Measurements from ENCODE around the gene ABCG1. TPM values are rescaled to one million over a fixed set of nuclear protein-coding genes. Genes with fewer than 3 reads are reported as not detected.

The ABCG1 gene
- total RNA-seq, 1 experiment from 2014 or later = 5.6 TPM

DNA sequence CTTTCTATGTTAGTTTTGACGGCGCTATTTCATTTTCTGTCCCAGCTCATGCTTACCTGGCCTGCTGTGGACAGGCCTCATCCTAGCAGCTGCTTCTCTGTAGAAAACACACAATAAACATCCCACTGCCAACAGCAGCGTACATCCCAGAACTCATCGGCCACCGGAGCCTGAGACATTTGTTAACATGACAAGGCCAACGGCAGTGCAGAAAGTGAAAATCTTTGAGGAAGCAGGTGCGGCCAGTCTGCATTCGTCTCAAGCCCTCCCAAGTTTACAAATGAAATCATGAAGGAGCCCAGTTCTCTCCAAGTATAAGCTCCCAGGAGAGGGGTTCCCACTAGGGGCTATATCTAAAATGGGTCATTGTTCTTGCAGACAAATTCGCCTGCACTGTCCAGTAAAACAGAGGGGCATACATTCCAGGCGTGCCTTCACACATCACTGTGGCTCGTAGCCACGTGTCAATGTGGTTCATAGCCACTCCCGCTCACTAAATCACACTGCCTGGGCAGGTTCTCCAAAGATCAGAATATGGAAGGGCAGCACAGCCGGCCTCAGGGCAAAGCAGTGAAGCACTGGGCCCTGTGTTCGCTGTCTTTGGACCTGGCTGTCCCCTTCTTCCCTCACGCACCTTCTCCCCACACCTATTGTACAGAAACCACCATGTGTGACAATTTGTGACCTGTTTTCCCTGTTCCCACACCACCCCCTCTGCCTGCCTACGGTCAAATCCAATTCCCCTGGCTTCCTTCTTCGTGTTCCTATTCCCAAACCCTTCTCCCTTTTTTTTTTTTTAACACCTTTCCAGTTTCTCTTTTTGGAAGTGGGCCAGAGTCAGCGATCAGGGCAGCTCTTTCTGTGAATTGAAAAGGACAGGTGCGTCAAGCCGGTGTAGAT lies 27.0 kb upstream of the ABCG1 start:
- DNase-seq = no peak
- 0 out of 2 replicates have a peak, but pooled peaks cover 10% of the 10 kb centered on the region for H3F3A ChIP-seq (ENCODE audit: insufficient read depth, low read depth)
- TF ChIP-seq EZH2 (IDR thresholded peaks at IDR 0.05; ENCODE audit: low read depth) = no peak
- TF ChIP-seq, protein P1, sequence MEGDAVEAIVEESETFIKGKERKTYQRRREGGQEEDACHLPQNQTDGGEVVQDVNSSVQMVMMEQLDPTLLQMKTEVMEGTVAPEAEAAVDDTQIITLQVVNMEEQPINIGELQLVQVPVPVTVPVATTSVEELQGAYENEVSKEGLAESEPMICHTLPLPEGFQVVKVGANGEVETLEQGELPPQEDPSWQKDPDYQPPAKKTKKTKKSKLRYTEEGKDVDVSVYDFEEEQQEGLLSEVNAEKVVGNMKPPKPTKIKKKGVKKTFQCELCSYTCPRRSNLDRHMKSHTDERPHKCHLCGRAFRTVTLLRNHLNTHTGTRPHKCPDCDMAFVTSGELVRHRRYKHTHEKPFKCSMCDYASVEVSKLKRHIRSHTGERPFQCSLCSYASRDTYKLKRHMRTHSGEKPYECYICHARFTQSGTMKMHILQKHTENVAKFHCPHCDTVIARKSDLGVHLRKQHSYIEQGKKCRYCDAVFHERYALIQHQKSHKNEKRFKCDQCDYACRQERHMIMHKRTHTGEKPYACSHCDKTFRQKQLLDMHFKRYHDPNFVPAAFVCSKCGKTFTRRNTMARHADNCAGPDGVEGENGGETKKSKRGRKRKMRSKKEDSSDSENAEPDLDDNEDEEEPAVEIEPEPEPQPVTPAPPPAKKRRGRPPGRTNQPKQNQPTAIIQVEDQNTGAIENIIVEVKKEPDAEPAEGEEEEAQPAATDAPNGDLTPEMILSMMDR (conservative IDR thresholded peaks at IDR 0.05) = no peak
- ChIA-PET CTCF (interaction anchor here (0.7 kb wide), 1 partner anchor 327 kb away, joined by 4 read pairs; no protein-coding TSS in a partner anchor), POLR2A (ENCODE audit: unreplicated experiment) (no interaction called here)
- H3K27ac ChIP-seq = no peak overlapping the region
- H4K20me1 ChIP-seq (ENCODE audit: insufficient read depth) = no peaks in the 10 kb centered on the region
- H3K36me3 ChIP-seq (ENCODE audit: low read depth) = no peaks in the 10 kb centered on the region
- H3K4me3 ChIP-seq = no peak overlapping the region
- H3K79me2 ChIP-seq (ENCODE audit: low read depth) = no peaks in the 10 kb centered on the region
- BruUV-seq (replicated peaks) = no TSS peak
- peaks cover 32% of the 10 kb centered on the region for H3K4me1 ChIP-seq (replicated peaks; ENCODE audit: insufficient read depth)
- H3K9me3 ChIP-seq (ENCODE audit: insufficient read depth, low read depth) = no peaks in the 10 kb centered on the region
- H3K9me2 ChIP-seq (ENCODE audit: insufficient read depth) = no peaks in the 10 kb centered on the region
- no peak overlapping the region for H2AFZ ChIP-seq
- intact Hi-C loops (cut with micrococcal nuclease; ENCODE audit: unreplicated experiment) = no loop called here
- no peak overlapping the region for H3K4me2 ChIP-seq
- H3K27me3 ChIP-seq (ENCODE audit: insufficient read depth, low read depth) = no peaks in the 10 kb centered on the region

- DNase-seq = peak; percentile 19 to 56
- Histone ChIP-seq H3K36me3 (ENCODE audit: low read depth) (no peaks in the 10 kb centered on the region), H3K4me1 (replicated peaks; ENCODE audit: insufficient read depth) (peaks cover 35% of the 10 kb centered on the region), H4K20me1 (ENCODE audit: insufficient read depth) (no peaks in the 10 kb centered on the region), H3K4me2 (peak overlapping the region; percentile 44), H3K9me3 (ENCODE audit: insufficient read depth, low read depth) (no peaks in the 10 kb centered on the region), H3F3A (ENCODE audit: insufficient read depth, low read depth) (peaks cover 15% of the 10 kb centered on the region), H3K9me2 (ENCODE audit: insufficient read depth) (no peaks in the 10 kb centered on the region), H3K27ac (0 out of 2 replicates have a peak overlapping the region, but pooled peaks have one; percentile 43), H2AFZ (no peak overlapping the region), H3K27me3 (ENCODE audit: insufficient read depth, low read depth) (no peaks in the 10 kb centered on the region), H3K79me2 (ENCODE audit: low read depth) (no peaks in the 10 kb centered on the region), H3K4me3 (no peak overlapping the region)
- ChIA-PET CTCF (no interaction called here), POLR2A (ENCODE audit: unreplicated experiment) (interaction anchor here (0.6 kb wide), 2 partner anchors 27 to 322 kb away, joined by 3 read pairs; no protein-coding TSS in a partner anchor)
- TF ChIP-seq, protein P1 (conservative IDR thresholded peaks at IDR 0.05) = no peak
- no peak for TF ChIP-seq EZH2 (IDR thresholded peaks at IDR 0.05; ENCODE audit: low read depth)
- intact Hi-C loops (cut with micrococcal nuclease; ENCODE audit: unreplicated experiment) = no loop called here
- BruUV-seq (replicated peaks) = no TSS peak
Measured at GRCh38 chr21:42193131-42193671, 25.7 kb upstream of the ABCG1 start.

DNA sequence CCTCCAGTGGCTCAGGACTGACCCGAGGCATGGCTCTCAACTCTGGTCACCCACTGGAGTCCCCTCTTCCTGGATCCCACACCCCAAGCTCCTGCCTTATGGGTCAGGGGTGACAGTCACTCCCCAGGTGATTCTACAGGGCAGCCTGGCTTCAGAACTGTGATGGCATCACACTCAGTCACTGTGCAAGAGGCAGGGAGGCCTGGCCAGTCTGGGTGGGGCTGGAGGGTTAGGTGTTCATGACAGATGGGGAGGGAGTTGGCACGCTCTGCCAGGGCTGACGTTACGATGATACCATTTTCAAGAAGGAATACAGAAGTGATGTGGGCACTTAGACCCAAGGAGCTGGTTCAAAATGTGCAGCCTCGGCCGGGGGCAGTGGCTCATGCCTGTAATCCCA lies 25.2 kb upstream of the ABCG1 start:
- POLR2A ChIA-PET (ENCODE audit: unreplicated experiment) = interaction anchor here (0.6 kb wide), 1 partner anchor 321 kb away, joined by 3 read pairs; no protein-coding TSS in a partner anchor
- Histone ChIP-seq H4K20me1 (ENCODE audit: insufficient read depth) (no peaks in the 10 kb centered on the region), H3K4me1 (replicated peaks; ENCODE audit: insufficient read depth) (peaks cover 40% of the 10 kb centered on the region), H3K4me3 (no peak overlapping the region), H3K9me3 (ENCODE audit: insufficient read depth, low read depth) (no peaks in the 10 kb centered on the region), H3K4me2 (peak overlapping the region; percentile 44), H3F3A (ENCODE audit: insufficient read depth, low read depth) (peaks cover 20% of the 10 kb centered on the region), H3K9me2 (ENCODE audit: insufficient read depth) (no peaks in the 10 kb centered on the region), H2AFZ (no peak overlapping the region), H3K79me2 (ENCODE audit: low read depth) (no peaks in the 10 kb centered on the region), H3K36me3 (ENCODE audit: low read depth) (no peaks in the 10 kb centered on the region), H3K27me3 (ENCODE audit: insufficient read depth, low read depth) (no peaks in the 10 kb centered on the region), H3K27ac (0 out of 2 replicates have a peak overlapping the region, but pooled peaks have one; percentile 43)
- CTCF ChIA-PET = interaction anchor here (0.6 kb wide), 1 partner anchor 58 kb away, joined by 13 read pairs; no protein-coding TSS in a partner anchor
- no TSS peak for BruUV-seq (replicated peaks)
- intact Hi-C loops (cut with micrococcal nuclease; ENCODE audit: unreplicated experiment) = no loop called here
- peak in 1 of 2 experiments; percentile 45 for DNase-seq
- TF ChIP-seq EZH2 (IDR thresholded peaks at IDR 0.05; ENCODE audit: low read depth) = no peak
- TF ChIP-seq, protein P1 (conservative IDR thresholded peaks at IDR 0.05) = no peak
